ENCODE results near the gene RPA3. TPM values are rescaled to one million over a fixed set of nuclear protein-coding genes. Genes with fewer than 3 reads are reported as not detected.

Gene RPA3
- total RNA-seq, 1 donor from 2014 or later = 39.6 TPM

- no peak for DNase-seq (ENCODE audit: low spot score, unreplicated experiment)
- no peaks in the 10 kb centered on the region for H3K9me3 Mint-ChIP-seq (ENCODE audit: low read depth)
- no peak for TF ChIP-seq CTCF (IDR thresholded peaks at IDR 0.05; ENCODE audit: unreplicated experiment)
- no peaks in the 10 kb centered on the region for H3K27me3 Mint-ChIP-seq
- peaks cover 14% of the 10 kb centered on the region for H3K4me1 Mint-ChIP-seq (ENCODE audit: low read depth)
- no peak overlapping the region for H3K27ac Mint-ChIP-seq
- no peaks in the 10 kb centered on the region for H3K36me3 Mint-ChIP-seq (ENCODE audit: insufficient read depth)
- no peak overlapping the region for H3K4me3 Mint-ChIP-seq (ENCODE audit: low read depth)
These were observed 4.7 kb downstream of the RPA3 start for GRCh38 chr7:7713730-7714129.

DNA sequence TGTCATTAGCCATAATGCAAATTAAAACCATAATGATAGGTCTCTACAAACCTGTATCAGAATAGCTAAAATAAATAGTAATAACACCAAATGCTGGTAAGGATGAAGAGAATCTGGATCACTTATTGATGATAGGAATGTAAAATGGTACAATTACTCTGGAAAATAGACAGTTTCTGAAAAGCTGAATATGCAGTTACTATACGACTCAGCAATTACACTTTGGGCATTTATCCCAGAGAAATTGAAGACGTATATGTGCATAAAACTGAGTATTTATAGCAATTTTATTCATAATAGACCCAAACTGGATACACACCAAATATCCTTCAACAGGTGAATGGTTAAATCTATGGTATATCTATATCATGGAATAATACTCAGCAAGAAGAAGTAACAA lies 7.9 kb downstream of the RPA3 start:
- Mint-ChIP-seq H3K36me3 (ENCODE audit: insufficient read depth) (no peaks in the 10 kb centered on the region), H3K9me3 (ENCODE audit: low read depth) (no peaks in the 10 kb centered on the region), H3K4me1 (ENCODE audit: low read depth) (peaks cover 26% of the 10 kb centered on the region), H3K4me3 (ENCODE audit: low read depth) (no peak overlapping the region), H3K27me3 (no peaks in the 10 kb centered on the region), H3K27ac (no peak overlapping the region)
- no peak for DNase-seq (ENCODE audit: low spot score, unreplicated experiment)
- TF ChIP-seq CTCF (IDR thresholded peaks at IDR 0.05; ENCODE audit: unreplicated experiment) = no peak

GRCh38 chr7:7709291-7709690 lies 9.1 kb downstream of the RPA3 start:
- DNase-seq (ENCODE audit: low spot score, unreplicated experiment) = no peak
- Mint-ChIP-seq H3K4me1 (ENCODE audit: low read depth) (peaks cover 23% of the 10 kb centered on the region), H3K4me3 (ENCODE audit: low read depth) (no peak overlapping the region), H3K27ac (peak overlapping the region; percentile 21), H3K9me3 (ENCODE audit: low read depth) (no peaks in the 10 kb centered on the region), H3K27me3 (no peaks in the 10 kb centered on the region), H3K36me3 (ENCODE audit: insufficient read depth) (no peaks in the 10 kb centered on the region)
- no peak for TF ChIP-seq CTCF (IDR thresholded peaks at IDR 0.05; ENCODE audit: unreplicated experiment)

GRCh38 chr7:7707806-7708205 lies 10.6 kb downstream of the RPA3 start:
- H3K9me3 Mint-ChIP-seq (ENCODE audit: low read depth) = peaks cover 4% of the 10 kb centered on the region
- peaks cover 30% of the 10 kb centered on the region for H3K4me1 Mint-ChIP-seq (ENCODE audit: low read depth)
- H3K4me3 Mint-ChIP-seq (ENCODE audit: low read depth) = peak overlapping the region; percentile 30
- TF ChIP-seq CTCF (IDR thresholded peaks at IDR 0.05; ENCODE audit: unreplicated experiment) = no peak
- H3K36me3 Mint-ChIP-seq (ENCODE audit: insufficient read depth) = peaks cover 1% of the 10 kb centered on the region
- H3K27ac Mint-ChIP-seq = peak overlapping the region; percentile 79
- no peaks in the 10 kb centered on the region for H3K27me3 Mint-ChIP-seq
- DNase-seq (ENCODE audit: low spot score, unreplicated experiment) = no peak

- Mint-ChIP-seq H3K9me3 (ENCODE audit: low read depth) (peaks cover 4% of the 10 kb centered on the region), H3K4me1 (ENCODE audit: low read depth) (peaks cover 35% of the 10 kb centered on the region), H3K27ac (no peak overlapping the region), H3K27me3 (no peaks in the 10 kb centered on the region), H3K36me3 (ENCODE audit: insufficient read depth) (peaks cover 1% of the 10 kb centered on the region), H3K4me3 (ENCODE audit: low read depth) (no peak overlapping the region)
- no peak for TF ChIP-seq CTCF (IDR thresholded peaks at IDR 0.05; ENCODE audit: unreplicated experiment)
- no peak for DNase-seq (ENCODE audit: low spot score, unreplicated experiment)
These were observed 11.2 kb downstream of the RPA3 start for GRCh38 chr7:7707246-7707645.
